H1 (cell line): ENCODE results near the gene SEL1L3. TPM values are rescaled to one million over a fixed set of nuclear protein-coding genes. Genes with fewer than 3 reads are reported as not detected.

Experiments used
- CTCF ChIA-PET: fragments of 300-600 bp; sonication (Branson Sonifier 250); formaldehyde crosslinking; loops from one replicate; lab custom pipeline; 2021; ENCODE audit not compliant: partially characterized antibody; lab: Charles Lee
- POLR2A ChIA-PET: fragments of 300-600 bp; sonication (Branson Sonifier 250); formaldehyde crosslinking; loops from one replicate; lab custom pipeline; 2021; ENCODE audit warnings: inconsistent platforms; ENCODE audit not compliant: partially characterized antibody; lab: Charles Lee
- DNase-seq, 2 experiments: peaks; one replicate each; pipeline versions ENCODE4 v3.0.0 to v3.0.0-alpha.2; 2010 to 2022; ENCODE audit warnings: low spot score in 2 of 2, low read depth in 1 of 2, mixed read lengths in 1 of 2
- FAIRE-seq: peaks from 2 replicates; lab custom pipeline; 2011; peaks lifted over from hg19 to GRCh38; lab: Jason Lieb, UNC
- H2AFZ ChIP-seq: 2 replicates; pipeline ENCODE4 v1.8.1; 2012; ENCODE audit warnings: low read length, inconsistent platforms
- H2AK5ac ChIP-seq: 2 replicates; pipeline ENCODE4 v1.6.1; 2013; ENCODE audit warnings: low read depth, low read length
- H2BK120ac ChIP-seq: replicated peaks from 2 replicates; pipeline ENCODE3; 2013; ENCODE audit warnings: low read depth, low read length, inconsistent platforms
- H2BK12ac ChIP-seq: 2 replicates; pipeline ENCODE4 v1.6.1; 2013; ENCODE audit warnings: low read depth, low read length
- H2BK15ac ChIP-seq: 2 replicates; pipeline ENCODE4 v1.6.1; 2013; ENCODE audit warnings: low read length
- H2BK20ac ChIP-seq: 2 replicates; pipeline ENCODE4 v1.6.1; 2013; ENCODE audit warnings: low read length
- H2BK5ac ChIP-seq: 2 replicates; pipeline ENCODE4 v1.6.1; 2013; ENCODE audit warnings: low read depth, low read length
- H3K14ac ChIP-seq: 2 replicates; pipeline ENCODE4 v1.6.1; 2013; ENCODE audit warnings: inconsistent platforms; ENCODE audit not compliant: insufficient read length
- H3K18ac ChIP-seq: 2 replicates; pipeline ENCODE4 v1.6.1; 2013; ENCODE audit warnings: low read length; ENCODE audit errors: extremely low read depth
- H3K23ac ChIP-seq: 2 replicates; pipeline ENCODE4 v1.6.1; 2013; ENCODE audit warnings: inconsistent platforms; ENCODE audit not compliant: insufficient read length
- H3K23me2 ChIP-seq: 2 replicates; pipeline ENCODE4 v1.6.1; 2013; ENCODE audit warnings: low read depth, low read length
- H3K27ac ChIP-seq: 2 replicates; pipeline ENCODE4 v1.6.1; 2011; ENCODE audit warnings: low read depth, low read length, inconsistent platforms
- H3K27me3 ChIP-seq, 4 experiments: replicated peaks in 1 of 4; 1 replicate in 1 of 4; 2 replicates in 3 of 4; pipeline versions ENCODE4 v1.6.1 to v1.8.1; 2011 to 2013; ENCODE audit warnings: low read length in 3 of 4, mild to moderate bottlenecking in 3 of 4, inconsistent platforms in 2 of 4, mixed read lengths in 2 of 4, moderate library complexity in 1 of 4; ENCODE audit not compliant: control insufficient read depth in 3 of 4, insufficient read depth in 3 of 4; ENCODE audit errors: extremely low read depth in 1 of 4
- H3K36me3 ChIP-seq, 4 experiments: 2 replicates each; pipeline versions ENCODE4 v1.6.1 to v1.8.1; 2011 to 2013; ENCODE audit warnings: mild to moderate bottlenecking in 4 of 4, low read length in 3 of 4, moderate library complexity in 2 of 4, control low read depth in 1 of 4, inconsistent platforms in 1 of 4; ENCODE audit not compliant: insufficient read depth in 4 of 4, control insufficient read depth in 2 of 4
- H3K4ac ChIP-seq: replicated peaks from 2 replicates; pipeline ENCODE3; 2013; ENCODE audit warnings: low read length, low read depth, mixed read lengths, inconsistent platforms; ENCODE audit not compliant: insufficient read length
- H3K4me1 ChIP-seq, 4 experiments: replicated peaks in 1 of 4; 1 replicate in 1 of 4; 2 replicates in 3 of 4; pipeline versions ENCODE4 v1.6.1 to v1.8.1; 2011 to 2013; ENCODE audit warnings: low read length in 3 of 4, inconsistent platforms in 2 of 4, mixed read lengths in 1 of 4; ENCODE audit not compliant: insufficient read depth in 4 of 4, control insufficient read depth in 3 of 4
- H3K4me2 ChIP-seq, 2 experiments: 2 replicates each; pipeline versions ENCODE4 v1.6.1 to v1.8.1; 2011 to 2013; ENCODE audit warnings: low read depth in 2 of 2, low read length in 2 of 2, control low read depth in 1 of 2, inconsistent platforms in 1 of 2, mild to moderate bottlenecking in 1 of 2; ENCODE audit not compliant: insufficient read depth in 1 of 2
- H3K4me3 ChIP-seq, 4 experiments: fragments of 200-600, 300-600 bp in 1 of 4; sonication (generic), shearing (Covaris generic), sonication (Bioruptor Twin) in 1 of 4; 2 replicates each; pipeline versions ENCODE4 v1.5.1 to v1.8.1; 2011 to 2016; ENCODE audit warnings: low read length in 4 of 4, low read depth in 3 of 4, control low read depth in 2 of 4, inconsistent platforms in 2 of 4, mild to moderate bottlenecking in 2 of 4, mixed read lengths in 1 of 4, moderate library complexity in 1 of 4; ENCODE audit not compliant: insufficient read depth in 2 of 4; ENCODE audit errors: extremely low read depth in 1 of 4
- H3K56ac ChIP-seq: replicated peaks from 2 replicates; pipeline ENCODE3; 2013; ENCODE audit warnings: low read depth, mild to moderate bottlenecking, mixed read lengths, low read length, inconsistent platforms; ENCODE audit not compliant: insufficient read length
- H3K79me1 ChIP-seq: 2 replicates; pipeline ENCODE4 v1.6.1; 2013; ENCODE audit warnings: low read depth, low read length, control low read depth
- H3K79me2 ChIP-seq, 2 experiments: 2 replicates each; pipeline versions ENCODE4 v1.6.1 to v1.8.1; 2012 to 2013; ENCODE audit warnings: low read length in 2 of 2, mild to moderate bottlenecking in 2 of 2, inconsistent platforms in 1 of 2; ENCODE audit not compliant: insufficient read depth in 2 of 2, control insufficient read depth in 1 of 2
- H3K9ac ChIP-seq, 4 experiments: replicated peaks in 1 of 4; 1 replicate in 1 of 4; 2 replicates in 3 of 4; pipeline versions ENCODE4 v1.6.1 to v1.8.1; 2011 to 2013; ENCODE audit warnings: low read depth in 3 of 4, low read length in 3 of 4, control low read depth in 2 of 4, mild to moderate bottlenecking in 2 of 4, moderate library complexity in 2 of 4, inconsistent platforms in 1 of 4; ENCODE audit errors: extremely low read depth in 1 of 4
- H3K9me3 ChIP-seq, 2 experiments: 2 replicates each; pipeline versions ENCODE4 v1.6.1 to v1.8.1; 2012 to 2013; ENCODE audit warnings: mild to moderate bottlenecking in 2 of 2, moderate library complexity in 2 of 2, control low read depth in 1 of 2, inconsistent platforms in 1 of 2, low read depth in 1 of 2, low read length in 1 of 2, mixed read lengths in 1 of 2; ENCODE audit not compliant: insufficient read depth in 2 of 2
- H4K20me1 ChIP-seq, 2 experiments: replicated peaks in 1 of 2; 2 replicates each; pipeline versions ENCODE3 to v1.8.1; 2011 to 2013; ENCODE audit warnings: inconsistent platforms in 2 of 2, low read length in 2 of 2, mild to moderate bottlenecking in 1 of 2; ENCODE audit not compliant: insufficient read depth in 2 of 2, control insufficient read depth in 1 of 2
- H4K5ac ChIP-seq: 2 replicates; pipeline ENCODE4 v1.6.1; 2013; ENCODE audit warnings: low read length, low read depth, mixed read lengths, inconsistent platforms; ENCODE audit not compliant: insufficient read length
- H4K8ac ChIP-seq: 2 replicates; pipeline ENCODE4 v1.8.0; 2013; ENCODE audit warnings: mild to moderate bottlenecking, moderate library complexity, low read length, inconsistent platforms; ENCODE audit not compliant: insufficient read depth; ENCODE audit errors: extremely low read depth
- H4K91ac ChIP-seq: replicated peaks from 2 replicates; pipeline ENCODE3; 2013; ENCODE audit warnings: low read length, mixed read lengths, inconsistent platforms; ENCODE audit not compliant: insufficient read length
- SP4 ChIP-seq: IDR thresholded peaks from 2 replicates; pipeline ENCODE4 v1.6.1; 2012; ENCODE audit warnings: low read length, inconsistent platforms
- WGBS, 2 experiments: shearing (Covaris generic) in 1 of 2; methylation state at CpG; one replicate each; pipeline versions ENCODE4 v1.1.6 to v1.1.7; 2013 to 2015; ENCODE audit warnings: low lambda C conversion rate in 2 of 2, mixed read lengths in 2 of 2, inconsistent platforms in 1 of 2, low coverage in 1 of 2, missing lambda C conversion rate in 1 of 2; ENCODE audit not compliant: insufficient replicate concordance in 2 of 2, insufficient coverage in 1 of 2, insufficient read length in 1 of 2; ENCODE audit errors: extremely low coverage in 1 of 2, missing lambda C conversion rate in 1 of 2; 5-methylcytosine and 5-hydroxymethylcytosine counted together
- polyA plus RNA-seq, 7 experiments: library from polyadenylated mRNA; depleted of rRNA in 3 of 7; stranded (reverse) in 5 of 7; unstranded in 2 of 7; fragments of >200 nt in 5 of 7; fragments of 200-250 nt in 2 of 7; gene quantifications; 1 replicate in 5 of 7; 2 replicates in 1 of 7; 4 replicates in 1 of 7; pipeline versions ENCODE4 v1.2.1 to v1.2.3, GENCODE V29; 2011 to 2013; ENCODE audit warnings: missing spikeins in 2 of 7, mixed read lengths in 2 of 7
- total RNA-seq: library from RNA; stranded (reverse); fragmentation: NEBNext Ultra II Directional; extraction: Animal tissue kit (Norgen Biotek cat#: 25700); gene quantifications from 2 replicates; pipeline ENCODE4 v1.2.1, GENCODE V29; 2021

SEL1L3 gene
- total and polyA plus RNA-seq, 2 of the 8 experiments (the other 6 are each of a cell fraction or from before 2014, with no cell fraction given): 18.2 to 54.0 TPM

GRCh38 chr4:25810461-25811373, 52.1 kb downstream of the SEL1L3 start:
- Histone ChIP-seq H3K36me3 (peaks cover 0 to 15% (median 1%) of the 10 kb centered on the region in 4 experiments; a peak in 2 of 8 replicates), H3K4me2 (peak overlapping the region; percentile 21 to 61; a peak in 3 of 4 replicates), H2BK12ac (peak overlapping the region; percentile 78), H2AK5ac (0 out of 2 replicates have a peak overlapping the region, but pooled peaks have one; percentile 59), H2BK120ac (no peak overlapping the region), H2BK15ac (0 out of 2 replicates have a peak overlapping the region, but pooled peaks have one; percentile 53), H4K20me1 (no peaks in the 10 kb centered on the region), H2BK5ac (no peak overlapping the region), H3K18ac (0 out of 2 replicates have a peak overlapping the region, but pooled peaks have one; percentile 28), H3K14ac (no peak overlapping the region), H4K8ac (no peak overlapping the region; the same call in 1 of the 2 replicates), H2AFZ (no peak overlapping the region), H3K79me1 (no peaks in the 10 kb centered on the region), H3K23me2 (no peaks in the 10 kb centered on the region; the same call in 1 of the 2 replicates), H3K4ac (no peak overlapping the region), H2BK20ac (no peak overlapping the region; the same call in 1 of the 2 replicates), H3K4me1 (peaks cover 2 to 19% (median 5%) of the 10 kb centered on the region in 4 experiments; a peak in 6 of 7 replicates), H4K5ac (no peak overlapping the region), H3K9me3 (no peaks in the 10 kb centered on the region), H3K9ac (no peak overlapping the region), H3K27ac (no peak overlapping the region), H3K56ac (no peak overlapping the region), H3K4me3 (no peak overlapping the region), H3K23ac (no peak overlapping the region), H4K91ac (no peak overlapping the region), H3K27me3 (no peaks in the 10 kb centered on the region; a peak in 2 of 7 replicates), H3K79me2 (no peaks in the 10 kb centered on the region)
- WGBS, 2 experiments: 95% methylated on average over 23 of the region's 23 CpGs; no CpG with 5 or more reads in 1 of the 2 experiments
- DNase-seq: no peak
- ChIA-PET CTCF (interaction anchor here (1.2 to 1.9 kb wide), 3 partner anchors 10 to 43 kb away, joined by 4 read pairs; no protein-coding TSS in a partner anchor), POLR2A (no interaction called here)
- FAIRE-seq: no peak
- no peak for TF ChIP-seq SP4
